ENCODE results near the gene BBOF1.
"Not testable (repeated sequence)": the region's sequence is repeated elsewhere in the genome, so short reads cannot be mapped to it uniquely, and the experiment has no call there.

The BBOF1 gene

GRCh38 chr14:74018586-74019407 is at the start of gene BBOF1, which contains the start of gene ENTPD5:
Gene BBOF1 (plus strand): TSS chr14:74019349. CDS start chr14:74019479, 130 bp downstream.
Gene ENTPD5 (minus strand): TSS chr14:74019288. CDS start chr14:73988102, 31,186 bp downstream.
- peak; percentile 77 for DNase-seq

- peak; percentile 71 for DNase-seq
Observed at GRCh38 chr14:73973497-73973896, 45.7 kb upstream of the BBOF1 start.

DNA sequence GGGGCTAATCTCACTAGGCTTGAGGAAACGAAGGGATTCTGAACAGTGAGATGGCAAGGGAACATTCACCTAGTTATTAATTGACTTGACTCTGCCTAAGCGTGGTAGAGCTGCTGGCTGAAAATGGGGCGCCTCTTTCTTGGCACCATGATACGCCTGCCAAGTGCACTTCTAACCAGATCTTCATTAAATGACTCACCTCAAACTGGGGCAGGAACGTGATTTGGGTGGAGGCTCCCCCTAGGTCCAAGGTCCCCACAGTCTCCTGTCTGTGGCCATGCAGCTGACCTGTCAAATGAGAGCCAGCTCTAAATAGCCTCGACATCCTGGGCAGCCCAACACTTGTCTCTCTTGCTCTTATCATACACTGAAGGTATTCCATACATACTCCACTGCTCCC is 43.0 kb upstream of the BBOF1 start:
- no peak for DNase-seq

DNA sequence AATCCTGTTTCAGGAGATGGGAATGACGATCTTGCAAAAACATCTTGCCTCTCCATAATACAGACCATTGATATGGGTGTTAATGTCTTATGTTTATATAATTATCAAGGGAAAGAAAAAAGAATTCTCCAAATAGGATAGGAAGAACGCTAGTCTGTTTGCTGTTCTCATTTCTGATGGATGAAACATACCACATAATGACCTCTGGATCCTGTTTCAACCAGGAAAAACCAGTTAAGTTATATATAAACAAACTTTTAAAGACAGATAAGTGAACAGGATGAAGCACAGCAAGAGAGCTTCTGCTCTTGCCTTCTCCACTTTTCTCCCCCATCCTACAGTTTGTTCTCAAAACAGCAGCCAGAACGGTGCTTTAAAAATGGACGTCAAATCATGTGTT is 41.3 kb upstream of the BBOF1 start:
- DNase-seq: no peak

DNA sequence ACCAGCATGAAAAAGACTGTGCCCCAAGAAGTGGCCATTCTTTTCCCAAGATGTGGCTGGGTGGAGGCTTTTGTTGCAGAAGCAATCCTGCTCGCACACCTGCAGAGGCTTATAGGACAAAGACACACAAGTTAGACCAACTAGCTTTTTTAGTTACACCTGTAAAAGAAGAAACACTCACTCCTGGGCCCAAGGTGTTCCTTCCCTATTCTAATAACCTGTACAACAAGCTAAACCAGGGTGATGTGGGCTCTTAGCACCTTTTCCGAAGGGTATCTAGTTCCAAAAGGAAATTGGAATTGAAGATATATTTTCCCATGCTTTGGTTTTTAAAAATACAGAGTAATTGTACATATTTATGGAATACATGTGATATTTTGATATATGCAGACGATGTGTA is 31.1 kb upstream of the BBOF1 start:
- DNase-seq: no peak

- DNase-seq: not testable (repeated sequence)
Observed at GRCh38 chr14:73988656-73989055, 30.5 kb upstream of the BBOF1 start.

- no peak for DNase-seq
Observed at GRCh38 chr14:73991092-73991491, 28.1 kb upstream of the BBOF1 start.

GRCh38 chr14:73994926-73995325 is 24.2 kb upstream of the BBOF1 start:
- DNase-seq: not testable (repeated sequence)

GRCh38 chr14:73995977-73996378 is 23.2 kb upstream of the BBOF1 start:
- DNase-seq: no peak

- DNase-seq: no peak
Observed at GRCh38 chr14:73996731-73997107, 22.4 kb upstream of the BBOF1 start.

DNA sequence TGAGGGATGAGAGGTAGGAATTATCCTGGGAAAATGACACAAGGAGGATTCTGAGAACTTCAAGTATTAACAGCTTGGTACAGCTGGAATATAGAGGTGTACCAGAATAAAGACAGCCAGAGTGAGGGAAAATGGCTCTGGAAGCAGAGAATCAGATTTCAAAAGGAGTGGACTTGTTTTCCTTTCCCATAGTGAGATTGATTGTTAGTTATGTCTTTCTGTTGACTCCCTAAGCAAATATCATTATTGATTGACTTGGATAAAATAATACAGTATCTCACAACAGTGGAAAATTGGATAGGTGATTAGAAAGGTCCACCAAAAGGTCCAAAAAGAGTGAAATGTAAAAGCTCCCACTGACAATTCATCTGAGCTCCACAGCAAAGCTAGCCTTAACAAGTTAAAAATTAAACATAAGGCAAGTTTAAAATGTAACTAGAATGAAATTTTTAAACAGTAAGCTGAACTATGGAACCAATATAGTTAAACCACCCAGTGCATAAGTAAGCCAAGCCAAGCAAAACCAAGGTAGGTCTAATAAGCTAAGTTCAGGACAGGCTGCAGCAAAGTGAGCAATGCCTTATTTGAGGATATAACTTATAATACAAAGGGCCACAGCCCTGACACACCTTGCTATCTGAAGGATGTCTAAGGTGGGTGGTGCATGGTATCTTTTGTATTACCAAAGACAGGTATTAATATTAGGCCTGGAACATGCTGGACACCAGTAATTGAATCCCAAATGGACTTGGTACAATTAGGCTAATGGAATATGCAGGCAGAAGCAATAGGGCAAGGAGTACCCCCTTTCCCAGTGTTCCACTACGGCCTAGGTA is 21.8 kb upstream of the BBOF1 start:
- no peak for DNase-seq

DNA sequence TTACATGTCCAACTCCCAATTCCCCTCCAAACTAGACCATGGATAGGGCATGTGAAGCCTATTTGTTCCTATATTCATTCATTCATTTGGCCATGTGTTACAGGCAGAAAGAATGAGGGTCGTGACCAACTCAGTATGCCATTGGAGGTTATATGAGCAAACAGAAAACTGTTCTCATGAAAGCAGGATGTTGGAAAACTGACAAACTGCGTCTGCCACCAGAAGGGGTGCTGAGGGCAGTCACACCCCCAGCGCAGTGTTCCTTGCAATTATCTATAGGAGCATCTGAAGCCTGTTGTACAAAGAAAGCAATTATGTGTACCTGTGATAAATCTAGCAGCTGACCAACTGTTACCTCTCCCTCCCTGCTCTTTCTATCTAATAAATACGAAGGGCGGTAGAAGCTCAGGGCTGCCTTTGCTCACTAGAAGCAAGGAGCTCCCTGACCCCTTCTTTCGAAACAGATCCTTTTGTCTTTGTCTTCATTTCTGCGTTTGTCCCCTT is 21.2 kb upstream of the BBOF1 start:
- no peak for DNase-seq

GRCh38 chr14:73998726-73999125 is 20.4 kb upstream of the BBOF1 start:
- no peak for DNase-seq

DNA sequence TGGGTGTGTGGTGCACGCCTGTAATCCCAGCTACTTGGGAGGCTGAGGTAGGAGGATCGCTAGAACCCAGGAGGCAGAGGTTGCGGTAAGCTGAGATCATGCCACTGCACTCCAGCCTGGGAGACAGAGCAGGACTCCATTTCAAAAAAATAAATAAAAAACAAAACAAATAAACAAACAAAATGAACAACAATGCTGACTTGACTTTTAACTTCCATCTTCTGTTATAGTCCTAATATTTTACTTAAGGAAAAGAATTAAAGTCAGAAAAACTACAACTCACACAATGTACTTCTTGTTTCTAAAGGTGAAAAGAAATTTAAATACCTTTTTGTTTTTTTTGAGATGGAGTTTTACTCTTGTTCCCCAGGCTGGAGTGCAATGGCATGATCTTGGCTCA is 13.5 kb upstream of the BBOF1 start:
- DNase-seq: not testable (repeated sequence)

DNA sequence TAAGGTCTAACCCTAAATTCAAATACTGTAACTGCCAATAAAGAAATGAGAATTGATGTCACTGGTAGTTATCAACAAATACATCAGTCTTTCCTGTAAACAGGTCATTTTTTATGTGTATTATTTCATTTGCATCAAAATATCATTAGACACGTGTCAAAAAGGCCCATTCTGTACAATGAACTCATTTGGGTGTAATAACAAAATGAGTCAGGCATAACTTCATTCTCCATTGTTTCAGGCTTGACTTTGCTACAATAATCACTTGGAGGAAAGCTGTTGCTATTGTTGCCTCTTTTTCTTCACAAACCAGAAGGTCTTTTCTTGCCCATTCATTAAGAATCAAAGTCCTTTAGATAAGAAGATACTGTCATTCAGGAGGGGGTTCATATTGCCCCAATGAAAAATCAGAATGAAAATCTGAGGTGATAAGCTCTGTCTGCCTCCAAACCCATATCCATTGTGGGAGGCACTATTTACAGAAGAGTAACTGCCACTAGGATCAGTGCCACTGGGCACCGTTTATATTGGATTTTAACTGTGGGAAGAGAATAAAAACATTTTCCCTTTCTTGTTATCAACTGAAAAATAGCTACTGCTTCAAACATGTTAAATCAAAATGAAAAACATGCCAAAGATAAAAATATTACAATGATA is 10.2 kb upstream of the BBOF1 start:
- no peak for DNase-seq

DNA sequence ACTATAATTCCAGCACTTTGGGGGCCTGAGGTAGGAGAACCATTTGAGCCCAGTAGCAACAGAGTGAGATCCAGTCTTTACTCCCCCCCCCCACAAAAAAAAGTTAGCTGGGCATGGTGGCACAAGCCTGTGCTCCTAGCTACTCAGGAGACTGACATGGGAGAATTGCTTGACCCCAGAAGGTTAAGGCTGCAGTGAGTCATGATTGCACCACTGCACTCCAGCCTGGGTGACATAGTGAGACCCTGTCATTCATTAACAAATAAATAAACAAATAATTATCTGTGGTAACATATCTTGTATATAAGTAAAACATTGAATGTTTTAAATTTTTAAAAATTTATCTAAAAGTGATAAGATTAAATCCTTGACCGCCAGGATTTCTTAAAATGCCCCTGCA is 4.8 kb upstream of the BBOF1 start:
- no peak for DNase-seq

DNA sequence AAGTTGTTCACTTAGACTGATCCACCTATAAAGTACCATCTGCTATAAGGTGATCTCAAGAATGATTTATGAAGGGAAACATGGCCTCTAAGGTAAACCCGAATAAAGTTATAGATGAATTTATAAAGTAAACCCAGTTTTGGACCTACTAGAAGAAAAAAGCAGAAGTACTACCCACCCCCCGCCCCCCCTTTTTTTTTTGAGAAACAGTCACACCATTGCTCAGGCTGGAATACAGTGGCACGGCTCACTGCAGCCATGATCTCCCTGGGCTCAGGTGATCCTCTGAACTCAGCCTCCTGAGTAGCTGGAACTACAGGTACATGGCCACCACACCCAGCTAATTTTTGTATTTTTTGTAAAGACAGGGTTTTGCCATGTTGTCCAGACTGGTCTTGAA is 4.0 kb upstream of the BBOF1 start:
- no peak for DNase-seq

DNA sequence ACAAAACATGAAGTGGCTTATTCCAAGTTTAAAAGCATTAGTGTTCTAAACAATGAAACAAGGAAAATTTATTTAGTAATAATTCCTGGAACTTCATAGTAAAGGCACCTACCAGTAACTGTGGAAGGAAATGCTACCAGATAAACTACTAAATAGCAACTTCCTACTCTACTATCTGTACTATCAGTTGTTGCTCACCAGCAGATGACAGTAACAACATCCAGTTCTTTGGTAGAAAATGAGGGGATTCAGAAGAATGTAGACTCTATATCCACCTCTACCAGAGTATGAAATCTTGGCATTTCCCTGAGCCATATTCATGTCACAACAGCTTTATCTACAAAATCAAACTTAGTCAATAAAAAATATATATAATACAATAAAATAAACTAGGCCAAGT is 3.2 kb upstream of the BBOF1 start:
- no peak for DNase-seq

- peak; percentile 39 for DNase-seq
Observed at GRCh38 chr14:74018174-74018585, 969 bp upstream of the BBOF1 start.

GRCh38 chr14:74019408-74020137 is 424 bp downstream of the BBOF1 start:
- DNase-seq: no peak

GRCh38 chr14:74022346-74022745 is 3.2 kb downstream of the BBOF1 start:
- DNase-seq: no peak

GRCh38 chr14:74029136-74029535 is 10.0 kb downstream of the BBOF1 start:
- DNase-seq: no peak

DNA sequence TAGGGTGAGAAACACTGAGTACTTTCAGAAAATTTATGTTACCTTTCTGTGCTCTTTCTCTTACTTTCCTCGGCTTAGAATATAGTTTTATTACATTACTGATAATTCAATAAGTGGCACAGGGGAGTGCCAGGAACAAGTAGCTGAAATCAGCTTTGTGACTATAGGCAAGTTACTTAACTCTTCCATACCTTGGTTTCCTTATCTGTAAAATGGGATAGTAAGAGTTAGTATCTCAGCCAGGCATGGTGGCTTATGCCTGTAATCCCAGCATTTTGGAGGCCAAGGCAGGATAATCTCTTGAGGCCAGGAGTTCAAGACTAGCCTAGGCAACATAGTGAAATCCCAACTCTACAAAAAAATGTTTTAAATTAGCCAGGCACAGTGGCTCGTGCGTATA is 15.4 kb downstream of the BBOF1 start:
- no peak for DNase-seq

Measured in NCI-H2171 treated with DMSO at 0.1 percent for 48 hours (cell line).